Keratinocyte (primary cell): ENCODE measurements around the gene F12. TPM values are rescaled to one million over a fixed set of nuclear protein-coding genes. Genes with fewer than 3 reads are reported as not detected.

Experiments used
- DNase-seq: peaks from one replicate; pipeline ENCODE4 v3.0.0-alpha.2; 2011; ENCODE audit warnings: low read depth, missing footprints, low spot score
- FAIRE-seq: peaks from 2 replicates; lab custom pipeline; 2011; peaks lifted over from hg19 to GRCh38; lab: Jason Lieb, UNC
- H2AFZ ChIP-seq: 2 replicates; pipeline ENCODE4 v1.6.0; 2012; ENCODE audit warnings: low read length, control low read depth, inconsistent platforms; ENCODE audit not compliant: control insufficient read depth
- H3K27ac ChIP-seq: 2 replicates; pipeline ENCODE4 v1.5.1; 2011; ENCODE audit warnings: low read length; ENCODE audit not compliant: control insufficient read depth, insufficient read depth
- H3K27me3 ChIP-seq: 3 replicates; pipeline ENCODE4 v1.6.0; 2011; ENCODE audit warnings: low read length; ENCODE audit not compliant: control insufficient read depth, insufficient read depth; ENCODE audit errors: extremely low read depth
- H3K36me3 ChIP-seq, 2 experiments: 2 replicates in 1 of 2; 3 replicates in 1 of 2; pipeline ENCODE4 v1.5.1; 2011; ENCODE audit warnings: low read length in 2 of 2, mild to moderate bottlenecking in 1 of 2; ENCODE audit not compliant: control insufficient read depth in 2 of 2, insufficient read depth in 2 of 2; ENCODE audit errors: extremely low read depth in 1 of 2
- H3K4me1 ChIP-seq: 3 replicates; pipeline ENCODE4 v1.5.1; 2011; ENCODE audit warnings: low read length; ENCODE audit not compliant: control insufficient read depth, insufficient read depth; ENCODE audit errors: extremely low read depth
- H3K4me2 ChIP-seq: 3 replicates; pipeline ENCODE4 v1.6.0; 2011; ENCODE audit warnings: low read depth, low read length; ENCODE audit not compliant: control insufficient read depth, insufficient read depth; ENCODE audit errors: extremely low read depth
- H3K4me3 ChIP-seq, 3 experiments: fragments of 200-600 bp in 1 of 3; sonication (generic) in 1 of 3; 2 replicates in 2 of 3; 3 replicates in 1 of 3; pipeline ENCODE4 v1.5.1; 2011 to 2016; ENCODE audit warnings: low read length in 3 of 3, mild to moderate bottlenecking in 3 of 3, control low read depth in 2 of 3, inconsistent platforms in 1 of 3, low read depth in 1 of 3, mixed read lengths in 1 of 3, mixed run types in 1 of 3, moderate library complexity in 1 of 3; ENCODE audit not compliant: control insufficient read depth in 2 of 3, insufficient read depth in 2 of 3; ENCODE audit errors: extremely low read depth in 1 of 3
- H3K79me2 ChIP-seq: 2 replicates; pipeline ENCODE4 v1.6.0; 2012; ENCODE audit warnings: low read length; ENCODE audit not compliant: control insufficient read depth, insufficient read depth
- H3K9ac ChIP-seq: 3 replicates; pipeline ENCODE4 v1.6.0; 2011; ENCODE audit warnings: low read length; ENCODE audit not compliant: control insufficient read depth, insufficient read depth; ENCODE audit errors: extremely low read depth
- H3K9me1 ChIP-seq: 3 replicates; pipeline ENCODE4 v1.6.0; 2011; ENCODE audit warnings: low read length; ENCODE audit not compliant: control insufficient read depth, insufficient read depth; ENCODE audit errors: extremely low read depth
- H3K9me3 ChIP-seq: 2 replicates; pipeline ENCODE4 v1.5.1; 2012; ENCODE audit warnings: low read depth, low read length; ENCODE audit not compliant: control insufficient read depth
- H4K20me1 ChIP-seq: 3 replicates; pipeline ENCODE4 v1.6.0; 2011; ENCODE audit warnings: low read length; ENCODE audit not compliant: control insufficient read depth, insufficient read depth; ENCODE audit errors: extremely low read depth
- EZH2 ChIP-seq: IDR thresholded peaks from one replicate; pipeline ENCODE4 v1.6.1; 2012; ENCODE audit warnings: inconsistent platforms, mild to moderate bottlenecking, low read length, moderate library complexity
- dilution Hi-C: fragments of 300-500 bp; cut with MboI; formaldehyde crosslinking; loops from one replicate; pipeline ENCODE4 v1.7.0; 2020; ENCODE audit warnings: low sequenced_read_pairs; ENCODE audit not compliant: extremely low pct_ligation_motif_present
- polyA plus RNA-seq, 5 experiments: library from polyadenylated mRNA; depleted of rRNA in 3 of 5; stranded (reverse) in 3 of 5; stranded (forward) in 1 of 5; unstranded in 1 of 5; fragments of >200 nt; gene quantifications; 1 replicate in 1 of 5; 2 replicates in 3 of 5; 3 replicates in 1 of 5; pipeline versions ENCODE4 v1.2.1 to v1.2.3, GENCODE V29; 2011 to 2012; ENCODE audit warnings: missing spikeins in 2 of 5, low read depth in 1 of 5, low replicate concordance in 1 of 5
- TF ChIP-seq, protein P1 (sequence below), 3 experiments: IDR thresholded peaks in 1 of 3; conservative IDR thresholded peaks in 1 of 3; optimal IDR thresholded peaks in 1 of 3; 2 replicates in 2 of 3; 3 replicates in 1 of 3; pipeline versions ENCODE3 to v1.5.1; 2011; ENCODE audit warnings: low read length in 3 of 3, mild to moderate bottlenecking in 3 of 3, moderate library complexity in 2 of 3, control low read depth in 1 of 3, inconsistent platforms in 1 of 3; ENCODE audit not compliant: insufficient read depth in 2 of 3; ENCODE audit errors: extremely low read depth in 1 of 3

F12 gene
- polyA plus RNA-seq, 1 donor (not counting 4 experiments of a cell fraction or from before 2014, with no cell fraction given) = 7.7 TPM

DNA sequence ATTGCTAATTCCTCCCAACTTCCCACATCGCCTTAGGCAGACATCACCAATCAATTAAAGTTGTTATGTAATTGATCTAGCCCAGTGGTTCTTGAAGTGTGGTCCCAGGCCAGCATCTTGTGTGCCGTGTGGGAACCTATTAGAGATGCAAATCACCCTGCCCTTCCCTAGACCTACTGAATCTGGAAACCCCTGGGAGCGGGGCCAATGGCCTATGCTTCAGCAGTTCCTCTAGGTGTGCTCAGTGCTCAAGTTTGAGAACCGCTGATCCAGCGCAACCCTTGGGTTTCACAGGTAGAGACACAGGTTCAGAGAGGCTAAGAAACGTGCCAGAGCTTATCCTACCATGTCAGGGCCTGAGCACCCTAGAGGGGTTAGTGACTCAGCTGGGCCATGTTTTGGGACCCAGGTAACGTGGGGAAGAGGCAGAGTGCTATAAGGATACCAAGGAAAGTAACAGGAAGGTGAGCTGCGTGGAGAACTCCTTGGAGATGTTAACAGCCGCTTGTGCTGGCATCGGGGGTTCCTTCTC, 20.8 kb downstream of the F12 start:
- H3K9ac ChIP-seq = peak overlapping the region; percentile 65
- peak overlapping the region; percentile 91 for H3K27ac ChIP-seq
- H2AFZ ChIP-seq = no peak overlapping the region
- H3K9me1 ChIP-seq = no peaks in the 10 kb centered on the region
- peak overlapping the region in 1 of 3 experiments; percentile 34 for H3K4me3 ChIP-seq
- H3K27me3 ChIP-seq = peaks cover under 1% of the 10 kb centered on the region
- H3K79me2 ChIP-seq = no peaks in the 10 kb centered on the region
- peaks cover 2% of the 10 kb centered on the region for H4K20me1 ChIP-seq
- FAIRE-seq (peak; percentile 96), DNase-seq (peak; percentile 69)
- H3K4me1 ChIP-seq = peaks cover 34% of the 10 kb centered on the region
- TF ChIP-seq, protein P1, sequence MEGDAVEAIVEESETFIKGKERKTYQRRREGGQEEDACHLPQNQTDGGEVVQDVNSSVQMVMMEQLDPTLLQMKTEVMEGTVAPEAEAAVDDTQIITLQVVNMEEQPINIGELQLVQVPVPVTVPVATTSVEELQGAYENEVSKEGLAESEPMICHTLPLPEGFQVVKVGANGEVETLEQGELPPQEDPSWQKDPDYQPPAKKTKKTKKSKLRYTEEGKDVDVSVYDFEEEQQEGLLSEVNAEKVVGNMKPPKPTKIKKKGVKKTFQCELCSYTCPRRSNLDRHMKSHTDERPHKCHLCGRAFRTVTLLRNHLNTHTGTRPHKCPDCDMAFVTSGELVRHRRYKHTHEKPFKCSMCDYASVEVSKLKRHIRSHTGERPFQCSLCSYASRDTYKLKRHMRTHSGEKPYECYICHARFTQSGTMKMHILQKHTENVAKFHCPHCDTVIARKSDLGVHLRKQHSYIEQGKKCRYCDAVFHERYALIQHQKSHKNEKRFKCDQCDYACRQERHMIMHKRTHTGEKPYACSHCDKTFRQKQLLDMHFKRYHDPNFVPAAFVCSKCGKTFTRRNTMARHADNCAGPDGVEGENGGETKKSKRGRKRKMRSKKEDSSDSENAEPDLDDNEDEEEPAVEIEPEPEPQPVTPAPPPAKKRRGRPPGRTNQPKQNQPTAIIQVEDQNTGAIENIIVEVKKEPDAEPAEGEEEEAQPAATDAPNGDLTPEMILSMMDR (optimal IDR thresholded peaks at IDR 0.05 in 1 of 3, IDR thresholded peaks at IDR 0.05 in 1 of 3, conservative IDR thresholded peaks at IDR 0.05 in 1 of 3; ENCODE audit: extremely low read depth in 1 of 3, insufficient read depth in 2 of 3, low read length in 3 of 3) = no peak
- TF ChIP-seq EZH2 = no peak
- dilution Hi-C loops = no loop called here
- no peaks in the 10 kb centered on the region for H3K36me3 ChIP-seq
- no peaks in the 10 kb centered on the region for H3K9me3 ChIP-seq
- peak overlapping the region; percentile 80 for H3K4me2 ChIP-seq

DNA sequence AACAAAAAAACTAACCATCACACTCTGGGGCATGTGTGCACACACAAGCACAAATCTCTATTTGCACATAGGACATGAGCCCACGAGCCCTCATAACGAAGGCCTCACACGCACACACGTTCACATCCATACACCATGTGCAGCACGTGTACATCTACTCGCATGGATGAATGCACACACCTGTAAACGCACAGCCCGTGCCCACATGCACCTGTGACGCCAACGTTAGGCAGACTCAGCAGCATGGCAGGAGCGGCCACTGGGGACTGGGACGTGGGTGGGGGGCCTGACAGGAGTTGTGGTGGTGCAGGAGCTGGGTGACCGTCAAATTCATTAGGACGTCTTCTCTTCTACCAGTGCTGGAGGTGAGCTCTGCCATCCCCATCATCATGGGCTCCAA, 22.0 kb downstream of the F12 start:
- no peak overlapping the region for H3K4me3 ChIP-seq
- no peak overlapping the region for H3K27ac ChIP-seq
- peaks cover 5% of the 10 kb centered on the region for H3K27me3 ChIP-seq
- DNase-seq (no peak), FAIRE-seq (no peak)
- no peaks in the 10 kb centered on the region for H3K9me1 ChIP-seq
- H3K4me1 ChIP-seq = peaks cover 34% of the 10 kb centered on the region
- TF ChIP-seq, protein P1 (optimal IDR thresholded peaks at IDR 0.05 in 1 of 3, IDR thresholded peaks at IDR 0.05 in 1 of 3, conservative IDR thresholded peaks at IDR 0.05 in 1 of 3; ENCODE audit: extremely low read depth in 1 of 3, insufficient read depth in 2 of 3, low read length in 3 of 3) = no peak
- no peak for TF ChIP-seq EZH2
- H3K79me2 ChIP-seq = no peaks in the 10 kb centered on the region
- H3K9ac ChIP-seq = no peak overlapping the region
- no peaks in the 10 kb centered on the region for H3K9me3 ChIP-seq
- peaks cover 2% of the 10 kb centered on the region for H4K20me1 ChIP-seq
- no peak overlapping the region for H2AFZ ChIP-seq
- H3K4me2 ChIP-seq = no peak overlapping the region
- dilution Hi-C loops = no loop called here
- H3K36me3 ChIP-seq = no peaks in the 10 kb centered on the region
